Activated CD8-positive, alpha-beta T cell treated with anti-CD3 and anti-CD28 coated beads for 36 hours (primary cell): ENCODE data around the gene CTTNBP2NL. TPM values are rescaled to one million over a fixed set of nuclear protein-coding genes. Genes with fewer than 3 reads are reported as not detected.

Experiments used
- ATAC-seq: fragments of 200-7000 bp; cut with Tn5 transposase; one replicate; pipeline ENCODE4 v1.10.0; 2021; ENCODE audit warnings: mild to moderate bottlenecking, moderate library complexity
- CTCF ChIA-PET: fragments of 350-600 bp; sonication (Branson Sonifier 250); formaldehyde crosslinking; loops from one replicate; lab custom pipeline; 2021; ENCODE audit warnings: antibody characterized with exemption; lab: Charles Lee
- POLR2A ChIA-PET: fragments of 350-600 bp; sonication (Branson Sonifier 250); formaldehyde crosslinking; loops from one replicate; lab custom pipeline; 2021; ENCODE audit warnings: antibody characterized with exemption; lab: Charles Lee
- DNase-seq: peaks from one replicate; pipeline ENCODE4 v3.0.0-alpha.2; 2020
- H3K27ac Mint-ChIP-seq: one replicate; pipeline ENCODE4 v1.8.0; 2021; ENCODE audit warnings: mild to moderate bottlenecking, mixed read lengths
- H3K27me3 Mint-ChIP-seq: one replicate; pipeline ENCODE4 v1.8.0; 2021; ENCODE audit warnings: mixed read lengths
- H3K36me3 Mint-ChIP-seq: one replicate; pipeline ENCODE4 v1.8.0; 2021; ENCODE audit warnings: low read depth, mixed read lengths
- H3K4me1 Mint-ChIP-seq: one replicate; pipeline ENCODE4 v1.8.0; 2021; ENCODE audit warnings: low read depth, mixed read lengths
- H3K4me3 Mint-ChIP-seq: one replicate; pipeline ENCODE4 v1.8.0; 2021; ENCODE audit warnings: mild to moderate bottlenecking, moderate library complexity, mixed read lengths
- H3K9me3 Mint-ChIP-seq: one replicate; pipeline ENCODE4 v1.8.0; 2021; ENCODE audit warnings: mixed read lengths
- intact Hi-C: fragments of 100-400 bp; cut with micrococcal nuclease; formaldehyde crosslinking; loops from one replicate; pipeline ENCODE4 v1.10.0; 2022
- total RNA-seq, 2 experiments: library from RNA; stranded (reverse); gene quantifications; one replicate each; pipeline ENCODE4 v1.2.3, GENCODE V29; 2021
- TF ChIP-seq, protein P1 (sequence below): fragments of 200-600 bp; IDR thresholded peaks from one replicate; pipeline ENCODE4 v1.8.0; 2022; ENCODE audit warnings: antibody characterized with exemption, mild to moderate bottlenecking

Gene CTTNBP2NL
- total RNA-seq, 2 experiments from 2014 or later, result 1.1 to 1.7 TPM

DNA sequence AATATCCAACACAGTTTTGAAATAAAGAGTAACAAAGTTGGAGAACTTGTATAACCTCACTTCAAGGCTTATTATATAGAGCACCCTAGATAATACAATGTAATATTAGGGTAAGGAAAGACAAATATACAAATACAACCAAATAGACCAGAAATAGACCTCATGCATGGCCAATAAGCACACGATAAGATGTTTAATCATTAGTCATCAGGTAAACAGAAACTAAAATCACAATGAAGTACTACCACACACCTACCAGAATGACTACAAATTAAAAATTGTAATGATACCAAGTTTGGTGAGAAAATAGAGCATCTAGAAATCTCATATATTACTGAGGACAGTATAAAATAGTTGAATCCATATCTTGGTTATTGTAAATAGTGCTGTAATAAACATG, 20.3 kb upstream of the CTTNBP2NL start:
- H3K27ac Mint-ChIP-seq, result no peak overlapping the region
- peaks cover 30% of the 10 kb centered on the region for H3K27me3 Mint-ChIP-seq
- ChIA-PET CTCF (no interaction called here), POLR2A (no interaction called here)
- H3K9me3 Mint-ChIP-seq, result no peaks in the 10 kb centered on the region
- H3K4me1 Mint-ChIP-seq, result no peaks in the 10 kb centered on the region
- intact Hi-C loops, result no loop called here
- no peak for ATAC-seq
- DNase-seq, result no peak
- H3K36me3 Mint-ChIP-seq, result no peaks in the 10 kb centered on the region
- TF ChIP-seq, protein P1, sequence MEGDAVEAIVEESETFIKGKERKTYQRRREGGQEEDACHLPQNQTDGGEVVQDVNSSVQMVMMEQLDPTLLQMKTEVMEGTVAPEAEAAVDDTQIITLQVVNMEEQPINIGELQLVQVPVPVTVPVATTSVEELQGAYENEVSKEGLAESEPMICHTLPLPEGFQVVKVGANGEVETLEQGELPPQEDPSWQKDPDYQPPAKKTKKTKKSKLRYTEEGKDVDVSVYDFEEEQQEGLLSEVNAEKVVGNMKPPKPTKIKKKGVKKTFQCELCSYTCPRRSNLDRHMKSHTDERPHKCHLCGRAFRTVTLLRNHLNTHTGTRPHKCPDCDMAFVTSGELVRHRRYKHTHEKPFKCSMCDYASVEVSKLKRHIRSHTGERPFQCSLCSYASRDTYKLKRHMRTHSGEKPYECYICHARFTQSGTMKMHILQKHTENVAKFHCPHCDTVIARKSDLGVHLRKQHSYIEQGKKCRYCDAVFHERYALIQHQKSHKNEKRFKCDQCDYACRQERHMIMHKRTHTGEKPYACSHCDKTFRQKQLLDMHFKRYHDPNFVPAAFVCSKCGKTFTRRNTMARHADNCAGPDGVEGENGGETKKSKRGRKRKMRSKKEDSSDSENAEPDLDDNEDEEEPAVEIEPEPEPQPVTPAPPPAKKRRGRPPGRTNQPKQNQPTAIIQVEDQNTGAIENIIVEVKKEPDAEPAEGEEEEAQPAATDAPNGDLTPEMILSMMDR, result no peak
- H3K4me3 Mint-ChIP-seq, result no peak overlapping the region

- POLR2A ChIA-PET, result no interaction called here
- peaks cover 32% of the 10 kb centered on the region for H3K27me3 Mint-ChIP-seq
- TF ChIP-seq, protein P1, result no peak
Measured at GRCh38 chr1:112380356-112380755, 15.7 kb upstream of the CTTNBP2NL start.

DNA sequence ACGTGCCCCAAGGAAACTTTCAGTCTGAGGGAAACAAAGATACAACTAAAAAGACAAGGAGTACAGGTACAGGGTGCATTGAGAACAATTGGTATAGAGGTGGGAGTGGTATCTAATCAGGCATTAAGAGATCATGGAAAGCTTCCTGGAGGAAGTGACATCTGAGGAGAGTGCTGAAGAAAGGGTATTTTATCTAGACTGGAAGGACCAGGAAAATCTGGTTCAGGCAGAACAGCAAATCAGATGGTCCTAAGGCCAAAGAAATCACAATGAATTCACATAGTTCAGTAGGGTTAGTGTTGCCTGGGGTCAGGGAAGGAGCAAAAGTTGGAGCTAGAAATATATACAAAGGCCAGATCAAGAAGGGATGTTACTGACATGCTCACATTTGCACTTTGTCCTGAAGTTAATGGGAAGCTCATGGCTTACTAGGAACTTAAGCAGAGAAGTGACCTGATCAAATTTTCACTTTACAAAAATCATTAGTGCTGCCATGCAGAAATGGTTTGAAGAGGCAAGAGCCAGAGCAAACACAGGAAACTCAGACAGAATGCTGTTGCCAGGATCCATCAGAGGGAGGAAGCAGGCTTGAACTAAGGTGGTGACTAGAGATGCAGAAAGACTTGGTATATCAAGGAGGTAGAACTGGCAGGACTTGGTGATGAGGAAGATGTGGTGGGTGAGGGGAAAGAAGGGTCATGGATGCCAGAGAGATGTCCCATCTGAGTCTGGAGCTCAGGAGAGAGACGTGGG, 14.5 kb upstream of the CTTNBP2NL start:
- intact Hi-C loops, result no loop called here
- H3K4me3 Mint-ChIP-seq, result no peak overlapping the region
- ATAC-seq (no peak), DNase-seq (no peak)
- H3K36me3 Mint-ChIP-seq, result no peaks in the 10 kb centered on the region
- no peaks in the 10 kb centered on the region for H3K4me1 Mint-ChIP-seq
- no peak overlapping the region for H3K27ac Mint-ChIP-seq
- H3K27me3 Mint-ChIP-seq, result peaks cover 32% of the 10 kb centered on the region
- no peaks in the 10 kb centered on the region for H3K9me3 Mint-ChIP-seq
- POLR2A ChIA-PET, result interaction anchor here (0.7 kb wide), 1 partner anchor 100 kb away, joined by 3 read pairs; no protein-coding TSS in a partner anchor
- CTCF ChIA-PET, result interaction anchor here (0.9 to 2.7 kb wide), 6 partner anchors 9 to 337 kb away, joined by 3 to 17 read pairs (median 4); a partner anchor contains a TSS
- TF ChIP-seq, protein P1, result no peak

More at GRCh38 chr1:112380356-112380755, 15.7 kb upstream of the CTTNBP2NL start:
- Mint-ChIP-seq H3K4me3 (no peak overlapping the region), H3K36me3 (no peaks in the 10 kb centered on the region), H3K27ac (no peak overlapping the region), H3K4me1 (no peaks in the 10 kb centered on the region), H3K9me3 (no peaks in the 10 kb centered on the region)
- intact Hi-C loops, result no loop called here
- ATAC-seq (no peak), DNase-seq (no peak)
- CTCF ChIA-PET, result interaction anchor here (0.9 to 2.7 kb wide), 5 partner anchors 9 to 86 kb away, joined by 3 to 17 read pairs (median 5); no protein-coding TSS in a partner anchor

DNA sequence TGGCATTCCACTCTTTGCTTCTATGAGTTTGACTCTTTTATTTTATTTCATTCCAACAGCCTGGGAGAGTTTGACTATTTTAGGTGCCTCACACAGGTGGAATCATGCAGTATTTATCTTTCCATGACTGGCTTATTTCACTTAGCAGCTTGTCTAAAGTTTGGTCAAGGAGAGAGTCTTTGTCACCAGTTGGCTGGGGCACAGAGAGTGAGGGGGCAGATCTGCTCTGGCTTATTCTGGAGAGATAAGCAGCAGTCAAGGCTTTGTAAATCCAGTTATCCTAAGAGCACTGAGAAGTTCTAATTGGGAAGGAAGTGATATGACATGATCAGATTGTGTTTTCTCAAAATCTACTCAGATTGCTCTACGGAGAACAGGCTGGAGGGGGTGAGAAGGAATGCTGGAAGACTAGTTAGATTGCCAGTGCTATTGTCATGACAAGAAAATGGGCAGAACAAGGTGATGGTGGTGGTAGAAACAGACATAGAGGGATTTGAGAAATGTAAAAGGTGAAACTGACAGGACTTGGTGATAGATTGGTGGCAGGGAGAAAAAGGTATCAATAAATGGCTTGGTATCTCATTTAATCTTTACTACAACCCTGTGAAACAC, 12.1 kb upstream of the CTTNBP2NL start:
- intact Hi-C loops, result no loop called here
- H3K4me3 Mint-ChIP-seq, result no peak overlapping the region
- no peaks in the 10 kb centered on the region for H3K36me3 Mint-ChIP-seq
- POLR2A ChIA-PET, result interaction anchor here (0.6 kb wide), 1 partner anchor 303 kb away, joined by 6 read pairs; no protein-coding TSS in a partner anchor
- no peaks in the 10 kb centered on the region for H3K9me3 Mint-ChIP-seq
- CTCF ChIA-PET, result interaction anchor here (0.9 to 1.3 kb wide), 3 partner anchors 15 to 118 kb away, joined by 3 to 4 read pairs (median 3); no protein-coding TSS in a partner anchor
- H3K27ac Mint-ChIP-seq, result no peak overlapping the region
- no peak for DNase-seq
- H3K4me1 Mint-ChIP-seq, result no peaks in the 10 kb centered on the region
- TF ChIP-seq, protein P1, result no peak
- no peak for ATAC-seq
- H3K27me3 Mint-ChIP-seq, result peaks cover 28% of the 10 kb centered on the region
